Mammary epithelial cell (primary cell): ENCODE measurements around the gene TRIOBP.

ENCODE experiments used
- CTCF ChIP-seq, 2 donors: IDR thresholded peaks in 1 of 2; conservative IDR thresholded peaks in 1 of 2; 2 replicates each; pipeline ENCODE4 v1.5.1; 2011 to 2012; ENCODE audit warnings: inconsistent platforms in 2 of 2, low read length in 2 of 2, mild to moderate bottlenecking in 2 of 2, control low read depth in 1 of 2, low read depth in 1 of 2; ENCODE audit not compliant: insufficient read depth in 1 of 2; ENCODE audit errors: extremely low read depth in 1 of 2
- EZH2 ChIP-seq: IDR thresholded peaks from 2 replicates; pipeline ENCODE4 v1.6.1; 2012; ENCODE audit warnings: low read length, inconsistent platforms, borderline replicate concordance

GRCh38 chr22:37681001-37681424, 15.8 kb upstream of the TRIOBP start:
- TF ChIP-seq CTCF (conservative IDR thresholded peaks at IDR 0.05 in 1 of 2, IDR thresholded peaks at IDR 0.05 in 1 of 2; ENCODE audit: extremely low read depth in 1 of 2, insufficient read depth in 1 of 2, low read depth in 1 of 2, low read length in 2 of 2): no peak
- no peak for TF ChIP-seq EZH2
